CD14-positive monocyte (primary cell): ENCODE measurements around the gene CEP162. TPM values are rescaled to one million over a fixed set of nuclear protein-coding genes. Genes with fewer than 3 reads are reported as not detected.
A peak's percentile ranks its signal among the peaks of the same experiment; 100 is the strongest.

Experiments
- DNase-seq, 3 donors: peaks; one replicate each; pipeline ENCODE4 v3.0.0-alpha.2; 2011 to 2022
- H2AFZ ChIP-seq: 2 replicates; pipeline ENCODE4 v1.6.0; 2012; ENCODE audit warnings: mild to moderate bottlenecking, low read depth, low read length, inconsistent platforms; ENCODE audit not compliant: insufficient read depth, poor library complexity, severe bottlenecking
- H3K27ac ChIP-seq, 2 donors: 1 replicate in 1 of 2; 2 replicates in 1 of 2; pipeline ENCODE4 v1.5.1; 2012 to 2013; ENCODE audit warnings: low read length in 2 of 2, control low read depth in 1 of 2, inconsistent platforms in 1 of 2, low read depth in 1 of 2, mild to moderate bottlenecking in 1 of 2
- H3K27me3 ChIP-seq, 2 donors: one replicate each; pipeline versions ENCODE4 v1.6.0 to v1.6.1; 2011 to 2013; ENCODE audit warnings: low read length in 2 of 2; ENCODE audit not compliant: control insufficient read depth in 2 of 2, insufficient read depth in 2 of 2
- H3K36me3 ChIP-seq, 2 donors: replicated peaks in 1 of 2; 1 replicate in 1 of 2; 2 replicates in 1 of 2; pipeline versions ENCODE4 v1.5.1 to v1.6.1; 2012 to 2013; ENCODE audit warnings: low read length in 2 of 2, control low read depth in 1 of 2, inconsistent platforms in 1 of 2, mild to moderate bottlenecking in 1 of 2; ENCODE audit not compliant: insufficient read depth in 2 of 2, control insufficient read depth in 1 of 2
- H3K4me1 ChIP-seq, 2 donors: 1 replicate in 1 of 2; 2 replicates in 1 of 2; pipeline versions ENCODE4 v1.5.1 to v1.6.1; 2012 to 2013; ENCODE audit warnings: low read length in 2 of 2, control low read depth in 1 of 2, inconsistent platforms in 1 of 2, mild to moderate bottlenecking in 1 of 2, moderate library complexity in 1 of 2; ENCODE audit not compliant: insufficient read depth in 2 of 2, control insufficient read depth in 1 of 2
- H3K4me2 ChIP-seq: replicated peaks from 2 replicates; pipeline ENCODE3; 2012; ENCODE audit warnings: low read length, moderate library complexity, mild to moderate bottlenecking; ENCODE audit not compliant: poor library complexity, severe bottlenecking; ENCODE audit errors: extremely low read depth
- H3K4me3 ChIP-seq, 3 experiments: fragments of 200-600 bp in 1 of 3; sonication (generic) in 1 of 3; replicated peaks in 1 of 3; 1 replicate in 2 of 3; 2 replicates in 1 of 3; pipeline ENCODE4 v1.5.1; 2011 to 2013; ENCODE audit warnings: low read length in 3 of 3, mild to moderate bottlenecking in 3 of 3, control low read depth in 2 of 3, low read depth in 2 of 3, inconsistent platforms in 1 of 3, moderate library complexity in 1 of 3
- H3K79me2 ChIP-seq: 2 replicates; pipeline ENCODE4 v1.6.0; 2012; ENCODE audit warnings: mild to moderate bottlenecking, control low read depth, inconsistent platforms, low read length, moderate library complexity; ENCODE audit not compliant: insufficient read depth
- H3K9ac ChIP-seq: 2 replicates; pipeline ENCODE4 v1.6.0; 2017; ENCODE audit warnings: low read length, mild to moderate bottlenecking; ENCODE audit not compliant: insufficient read depth, poor library complexity, severe bottlenecking
- H3K9me3 ChIP-seq, 2 donors: replicated peaks in 1 of 2; 1 replicate in 1 of 2; 2 replicates in 1 of 2; pipeline versions ENCODE4 v1.5.1 to v1.6.1; 2012 to 2013; ENCODE audit warnings: low read length in 2 of 2, control low read depth in 1 of 2; ENCODE audit not compliant: control insufficient read depth in 1 of 2, insufficient read depth in 1 of 2
- H4K20me1 ChIP-seq: 2 replicates; pipeline ENCODE4 v1.6.0; 2012; ENCODE audit warnings: mild to moderate bottlenecking, low read length, control low read depth, moderate library complexity; ENCODE audit not compliant: insufficient read depth
- H3K27ac Mint-ChIP-seq, 7 donors: one replicate each; pipeline ENCODE4 v1.8.0; 2020; ENCODE audit warnings: mild to moderate bottlenecking in 7 of 7, mixed read lengths in 7 of 7, moderate library complexity in 6 of 7, inconsistent platforms in 2 of 7
- H3K27me3 Mint-ChIP-seq, 3 donors: one replicate each; pipeline ENCODE4 v1.8.0; 2021 to 2022; ENCODE audit warnings: low read depth in 3 of 3, mild to moderate bottlenecking in 3 of 3, mixed read lengths in 3 of 3, moderate library complexity in 3 of 3, inconsistent platforms in 1 of 3
- H3K36me3 Mint-ChIP-seq, 2 donors: one replicate each; pipeline ENCODE4 v1.8.0; 2020; ENCODE audit warnings: mixed read lengths in 2 of 2, inconsistent platforms in 1 of 2, mild to moderate bottlenecking in 1 of 2
- H3K4me1 Mint-ChIP-seq: one replicate; pipeline ENCODE4 v1.8.0; 2020; ENCODE audit warnings: mild to moderate bottlenecking, mixed read lengths
- H3K4me3 Mint-ChIP-seq, 2 donors: one replicate each; pipeline ENCODE4 v1.8.0; 2020; ENCODE audit warnings: mild to moderate bottlenecking in 2 of 2, mixed read lengths in 2 of 2, moderate library complexity in 1 of 2
- H3K9me3 Mint-ChIP-seq, 7 donors: one replicate each; pipeline ENCODE4 v1.8.0; 2020 to 2022; ENCODE audit warnings: mixed read lengths in 7 of 7, mild to moderate bottlenecking in 6 of 7, moderate library complexity in 6 of 7, inconsistent platforms in 2 of 7
- WGBS: methylation state at CpG from one replicate; pipeline ENCODE4 v1.1.5; 2013; ENCODE audit warnings: missing lambda C conversion rate; ENCODE audit not compliant: insufficient coverage; 5-methylcytosine and 5-hydroxymethylcytosine counted together
- intact Hi-C, 2 donors: fragments of 100-400 bp; cut with micrococcal nuclease; formaldehyde crosslinking; loops; one replicate each; pipeline versions ENCODE4 v1.15.0 to v1.15.1; 2023
- polyA minus RNA-seq: library from RNA; depleted of rRNA, polyadenylated mRNA; stranded (reverse); fragments of >200 nt; gene quantifications from 2 replicates; pipeline ENCODE4 v1.2.3, GENCODE V29; 2012
- polyA plus RNA-seq, 3 donors: library from polyadenylated mRNA; depleted of rRNA in 1 of 3; unstranded in 2 of 3; stranded (reverse) in 1 of 3; fragments of 300-500 nt in 2 of 3; fragments of >200 nt in 1 of 3; fragmentation: Illumina TruSeq in 2 of 3; gene quantifications; 1 replicate in 2 of 3; 2 replicates in 1 of 3; pipeline ENCODE4 v1.2.3, GENCODE V29; 2012 to 2021
- total RNA-seq, 12 experiments: library from RNA in 1 of 12; stranded (reverse) in 1 of 12; fragments of 120-200 nt in 1 of 12; gene quantifications; one replicate each; pipeline ENCODE4 v1.2.4 and lab custom pipeline; 2013 to 2026; ENCODE audit warnings: mixed read lengths in 6 of 12, inconsistent platforms in 1 of 12
- TF ChIP-seq, protein P1 (sequence below): fragments of 200-600 bp; IDR thresholded peaks from one replicate; pipeline ENCODE4 v1.8.0; 2022; ENCODE audit warnings: antibody characterized with exemption, mild to moderate bottlenecking

Gene CEP162, protein sequence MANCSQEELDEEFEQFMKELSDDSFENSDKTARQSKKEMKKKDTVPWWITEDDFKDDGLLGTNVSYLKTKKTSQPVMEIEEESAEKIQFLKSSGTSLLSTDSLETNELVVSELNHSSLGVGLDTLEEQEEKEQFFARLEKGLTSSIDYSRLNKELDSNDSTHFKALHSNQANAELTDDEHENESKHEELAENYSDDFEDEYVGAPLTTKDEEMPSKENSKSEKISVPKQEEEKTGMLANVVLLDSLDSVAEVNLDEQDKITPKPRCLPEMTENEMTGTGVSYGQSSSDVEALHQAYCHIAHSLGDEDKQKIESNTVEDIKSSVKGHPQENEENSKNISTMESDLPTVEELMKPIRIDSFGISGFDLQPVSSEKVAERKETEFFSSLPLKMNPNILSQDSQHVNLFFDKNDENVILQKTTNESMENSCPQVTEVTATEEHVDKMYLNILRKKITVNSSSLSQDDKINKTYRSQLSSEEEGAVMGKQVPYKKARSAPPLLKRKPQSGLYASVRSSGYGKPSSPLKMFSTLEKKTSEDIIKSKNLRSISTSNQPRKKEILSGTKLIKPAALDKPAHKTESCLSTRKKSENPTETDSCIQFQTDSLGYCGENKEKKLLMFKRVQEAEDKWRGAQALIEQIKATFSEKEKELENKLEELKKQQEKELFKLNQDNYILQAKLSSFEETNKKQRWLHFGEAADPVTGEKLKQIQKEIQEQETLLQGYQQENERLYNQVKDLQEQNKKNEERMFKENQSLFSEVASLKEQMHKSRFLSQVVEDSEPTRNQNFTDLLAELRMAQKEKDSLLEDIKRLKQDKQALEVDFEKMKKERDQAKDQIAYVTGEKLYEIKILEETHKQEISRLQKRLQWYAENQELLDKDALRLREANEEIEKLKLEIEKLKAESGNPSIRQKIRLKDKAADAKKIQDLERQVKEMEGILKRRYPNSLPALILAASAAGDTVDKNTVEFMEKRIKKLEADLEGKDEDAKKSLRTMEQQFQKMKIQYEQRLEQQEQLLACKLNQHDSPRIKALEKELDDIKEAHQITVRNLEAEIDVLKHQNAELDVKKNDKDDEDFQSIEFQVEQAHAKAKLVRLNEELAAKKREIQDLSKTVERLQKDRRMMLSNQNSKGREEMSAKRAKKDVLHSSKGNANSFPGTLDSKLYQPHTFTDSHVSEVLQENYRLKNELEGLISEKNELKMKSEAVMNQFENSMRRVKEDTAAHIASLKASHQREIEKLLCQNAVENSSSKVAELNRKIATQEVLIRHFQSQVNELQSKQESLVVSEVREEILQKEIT (N-terminal part only)
- 11.7 TPM for total RNA-seq (2013)
- polyA plus RNA-seq (1 to 10 TPM; 1.5 to 2.7 (median 1.6) TPM), polyA minus RNA-seq (1.2 and 3.0 TPM in 2 replicates), total RNA-seq (lab: John Stamatoyannopoulos, UW) (5.5 to 17.0 (median 11.2) reads per million in 11 experiments)

DNA sequence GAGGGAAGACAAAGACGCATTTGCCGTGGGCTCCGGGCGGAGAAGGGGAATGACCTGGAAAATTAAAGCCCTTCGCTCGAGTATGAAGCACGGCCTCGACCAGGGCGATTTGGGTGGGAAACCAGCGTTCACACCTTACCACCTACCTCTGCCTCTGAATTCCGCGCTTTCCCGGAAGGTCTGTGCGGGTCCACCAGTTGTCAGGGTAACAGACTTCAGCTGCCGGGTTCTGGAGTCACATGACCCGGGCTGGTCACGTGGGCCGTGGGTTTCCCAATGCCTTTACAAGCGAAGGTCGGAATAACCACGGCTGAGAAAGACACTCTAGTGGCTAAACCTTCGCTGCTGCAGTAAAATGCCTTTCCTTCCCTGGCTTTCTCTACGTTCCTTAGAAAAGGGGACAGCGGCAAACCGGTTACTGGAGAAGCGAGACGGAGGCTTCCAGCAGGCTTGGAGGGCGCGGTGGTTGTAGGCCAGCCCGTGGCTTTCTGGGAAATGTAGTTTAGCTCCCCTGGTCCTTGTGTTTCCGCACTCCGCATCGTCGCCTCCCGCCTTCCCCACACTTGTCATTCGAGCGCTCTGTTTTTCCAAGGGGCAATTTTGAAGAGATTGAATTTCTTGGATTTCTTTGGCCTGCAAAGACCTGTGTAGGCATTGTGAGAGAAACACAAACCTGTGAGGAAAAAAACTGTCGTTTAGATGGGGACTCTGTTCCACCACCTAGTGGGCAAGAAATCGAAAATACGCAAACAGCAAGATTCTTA, at the start of gene CEP162:
TSS of gene CEP162 (minus strand) at position 210 of the 764 bp plus-strand sequence. CDS start 1,250 bp downstream, outside the sequence.
- H3K4me1 Mint-ChIP-seq, result peaks cover 31% of the 10 kb centered on the region
- intact Hi-C loops, result loop anchor here (2.0 to 10.0 kb wide), 5 partner anchors 343 to 1981 kb away; partner anchors contain the start of genes DOP1A (in 2 of the 2), UBE3D (in 2 of the 2) and IBTK (in 1 of the 2)
- peaks cover 0 to 1% (median 0%) of the 10 kb centered on the region in 7 donors for H3K9me3 Mint-ChIP-seq
- Histone ChIP-seq H3K27me3 (peaks cover 5 to 36% of the 10 kb centered on the region in 2 donors), H3K79me2 (peaks cover 5% of the 10 kb centered on the region), H3K4me1 (peaks cover 11 to 15% of the 10 kb centered on the region in 2 donors), H3K27ac (peak within 1 kb of the TSS; percentile 45 to 89), H3K9ac (peak within 1 kb of the TSS; percentile 69), H3K4me2 (peak within 1 kb of the TSS; percentile 92), H3K9me3 (no peaks in the 10 kb centered on the region), H2AFZ (peak within 1 kb of the TSS; percentile 98), H3K4me3 (peak within 1 kb of the TSS; percentile 90 to 97 (median 95)), H3K36me3 (no peaks in the 10 kb centered on the region), H4K20me1 (no peaks in the 10 kb centered on the region)
- peak within 1 kb of the TSS; percentile 89 to 99 for H3K4me3 Mint-ChIP-seq
- peaks cover 14 to 16% (median 15%) of the 10 kb centered on the region in 3 donors for H3K27me3 Mint-ChIP-seq
- H3K27ac Mint-ChIP-seq, result peak within 1 kb of the TSS; percentile 89 to 98 (median 94)
- TF ChIP-seq, protein P1, sequence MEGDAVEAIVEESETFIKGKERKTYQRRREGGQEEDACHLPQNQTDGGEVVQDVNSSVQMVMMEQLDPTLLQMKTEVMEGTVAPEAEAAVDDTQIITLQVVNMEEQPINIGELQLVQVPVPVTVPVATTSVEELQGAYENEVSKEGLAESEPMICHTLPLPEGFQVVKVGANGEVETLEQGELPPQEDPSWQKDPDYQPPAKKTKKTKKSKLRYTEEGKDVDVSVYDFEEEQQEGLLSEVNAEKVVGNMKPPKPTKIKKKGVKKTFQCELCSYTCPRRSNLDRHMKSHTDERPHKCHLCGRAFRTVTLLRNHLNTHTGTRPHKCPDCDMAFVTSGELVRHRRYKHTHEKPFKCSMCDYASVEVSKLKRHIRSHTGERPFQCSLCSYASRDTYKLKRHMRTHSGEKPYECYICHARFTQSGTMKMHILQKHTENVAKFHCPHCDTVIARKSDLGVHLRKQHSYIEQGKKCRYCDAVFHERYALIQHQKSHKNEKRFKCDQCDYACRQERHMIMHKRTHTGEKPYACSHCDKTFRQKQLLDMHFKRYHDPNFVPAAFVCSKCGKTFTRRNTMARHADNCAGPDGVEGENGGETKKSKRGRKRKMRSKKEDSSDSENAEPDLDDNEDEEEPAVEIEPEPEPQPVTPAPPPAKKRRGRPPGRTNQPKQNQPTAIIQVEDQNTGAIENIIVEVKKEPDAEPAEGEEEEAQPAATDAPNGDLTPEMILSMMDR, result peak; percentile 90
- peaks cover 0 to 3% of the 10 kb centered on the region in 2 donors for H3K36me3 Mint-ChIP-seq
- DNase-seq, result peak; percentile 73 to 84 (median 81)
- 0% methylated on average over 30 of the region's 40 CpGs for WGBS
